Naive thymus-derived CD4-positive, alpha-beta T cell (primary cell): ENCODE data around the gene XXYLT1. TPM values are rescaled to one million over a fixed set of nuclear protein-coding genes. Genes with fewer than 3 reads are reported as not detected.

Source experiments
- ATAC-seq: fragments of 150-1000 bp; cut with Tn5 transposase; 2 replicates; pipeline ENCODE4 v1.10.0; 2021; ENCODE audit warnings: mild to moderate bottlenecking, moderate library complexity
- CTCF ChIA-PET: fragments of 350-600 bp; sonication (Branson Sonifier 250); formaldehyde crosslinking; loops from one replicate; lab custom pipeline; 2021; ENCODE audit warnings: antibody characterized with exemption; lab: Charles Lee
- POLR2A ChIA-PET: fragments of 350-600 bp; sonication (Branson Sonifier 250); formaldehyde crosslinking; loops from one replicate; lab custom pipeline; 2021; ENCODE audit warnings: antibody characterized with exemption, inconsistent platforms; lab: Charles Lee
- DNase-seq, 9 donors: peaks; one replicate each; pipeline versions ENCODE4 v3.0.0 to v3.0.0-alpha.2; 2020 to 2022; ENCODE audit warnings: mixed read lengths in 1 of 9
- H3K27ac ChIP-seq: one replicate; pipeline ENCODE4 v1.7.0; 2013; ENCODE audit warnings: mild to moderate bottlenecking, low read depth, low read length, moderate library complexity
- H3K27me3 ChIP-seq, 2 donors: one replicate each; pipeline ENCODE4 v1.7.0; 2013; ENCODE audit warnings: low read length in 2 of 2, mild to moderate bottlenecking in 2 of 2, moderate library complexity in 2 of 2; ENCODE audit not compliant: control insufficient read depth in 2 of 2, insufficient read depth in 2 of 2
- H3K36me3 ChIP-seq, 3 experiments: 1 replicate in 2 of 3; 2 replicates in 1 of 3; pipeline ENCODE4 v1.7.0; 2013; ENCODE audit warnings: low read length in 3 of 3, mild to moderate bottlenecking in 3 of 3, moderate library complexity in 1 of 3; ENCODE audit not compliant: insufficient read depth in 3 of 3, control insufficient read depth in 2 of 3
- H3K4me1 ChIP-seq, 2 donors: one replicate each; pipeline ENCODE4 v1.7.0; 2013; ENCODE audit warnings: low read length in 2 of 2, mild to moderate bottlenecking in 2 of 2, moderate library complexity in 1 of 2; ENCODE audit not compliant: control insufficient read depth in 2 of 2, insufficient read depth in 2 of 2
- H3K4me3 ChIP-seq: 2 replicates; pipeline ENCODE4 v1.7.0; 2013; ENCODE audit warnings: mild to moderate bottlenecking, low read length
- H3K9me3 ChIP-seq, 3 experiments: 1 replicate in 2 of 3; 2 replicates in 1 of 3; pipeline ENCODE4 v1.7.0; 2013; ENCODE audit warnings: low read length in 3 of 3; ENCODE audit not compliant: control insufficient read depth in 2 of 3
- H3K27ac Mint-ChIP-seq, 9 donors: one replicate each; pipeline ENCODE4 v1.8.0; 2020 to 2022; ENCODE audit warnings: mixed read lengths in 9 of 9, mild to moderate bottlenecking in 8 of 9, moderate library complexity in 5 of 9, inconsistent platforms in 2 of 9
- H3K27me3 Mint-ChIP-seq, 5 donors: one replicate each; pipeline ENCODE4 v1.8.0; 2021 to 2022; ENCODE audit warnings: mixed read lengths in 5 of 5, mild to moderate bottlenecking in 1 of 5
- H3K36me3 Mint-ChIP-seq, 5 donors: one replicate each; pipeline ENCODE4 v1.8.0; 2020 to 2022; ENCODE audit warnings: mixed read lengths in 5 of 5, mild to moderate bottlenecking in 3 of 5, inconsistent platforms in 1 of 5
- H3K4me1 Mint-ChIP-seq, 7 donors: one replicate each; pipeline ENCODE4 v1.8.0; 2020 to 2022; ENCODE audit warnings: mixed read lengths in 7 of 7, mild to moderate bottlenecking in 3 of 7, inconsistent platforms in 1 of 7
- H3K4me3 Mint-ChIP-seq, 10 donors: one replicate each; pipeline ENCODE4 v1.8.0; 2020 to 2022; ENCODE audit warnings: mild to moderate bottlenecking in 10 of 10, mixed read lengths in 10 of 10, moderate library complexity in 6 of 10, inconsistent platforms in 2 of 10
- H3K9me3 Mint-ChIP-seq, 11 donors: one replicate each; pipeline ENCODE4 v1.8.0; 2020 to 2022; ENCODE audit warnings: mixed read lengths in 11 of 11, mild to moderate bottlenecking in 4 of 11, inconsistent platforms in 1 of 11, moderate library complexity in 1 of 11
- intact Hi-C, 2 donors: fragments of 100-400 bp; cut with micrococcal nuclease; formaldehyde crosslinking; loops; one replicate each; pipeline ENCODE4 v1.15.1; 2023
- polyA plus RNA-seq, 2 donors: library from polyadenylated mRNA; unstranded; fragments of 300-500 nt; fragmentation: Illumina TruSeq; gene quantifications; one replicate each; pipeline ENCODE4 v1.2.3, GENCODE V29; 2021
- total RNA-seq, 6 experiments: library from RNA in 5 of 6; stranded (reverse) in 5 of 6; gene quantifications; 1 replicate in 5 of 6; 2 replicates in 1 of 6; pipeline ENCODE4 v1.2.3 and lab custom pipeline; 2021 to 2026

The XXYLT1 gene
- total and polyA plus RNA-seq, 7 experiments from 2014 or later, result 4.1 to 11.7 (median 7.2) TPM

DNA sequence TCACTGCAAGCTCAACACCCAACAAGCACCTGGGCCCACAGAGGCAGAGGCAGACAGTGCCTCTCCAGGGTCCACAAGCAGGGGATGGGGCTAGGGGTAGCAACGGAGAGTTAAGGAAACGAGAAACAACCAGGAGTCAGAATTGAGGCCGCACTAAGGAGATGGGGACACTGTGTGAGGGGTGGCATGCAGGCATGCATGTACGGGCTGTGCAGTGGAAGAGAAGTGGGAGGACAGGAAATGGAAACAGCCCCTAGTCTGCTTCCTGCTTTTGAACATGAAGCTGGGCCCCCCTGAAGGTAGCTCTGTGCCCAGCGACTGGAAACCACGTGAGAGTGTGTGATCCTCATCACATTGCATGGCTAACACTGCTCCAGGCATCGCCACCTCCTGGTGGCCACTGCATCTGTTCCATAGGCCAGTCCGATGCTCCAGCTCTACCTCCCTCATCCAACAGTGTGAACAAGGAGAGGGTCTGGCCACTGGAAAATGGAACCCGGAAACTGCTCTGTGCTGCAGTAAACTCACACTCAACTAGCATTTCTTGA lies 44.0 kb downstream of the XXYLT1 start:
- Mint-ChIP-seq H3K27me3 (peaks cover 0 to 6% (median 0%) of the 10 kb centered on the region in 5 donors), H3K9me3 (peaks cover 0 to 11% (median 2%) of the 10 kb centered on the region in 11 donors), H3K4me1 (peaks cover 4 to 22% (median 17%) of the 10 kb centered on the region in 7 donors), H3K27ac (peak overlapping the region in 4 of 9 donors; percentile 18 to 51 (median 40)), H3K4me3 (no peak overlapping the region), H3K36me3 (peaks cover 3 to 25% (median 11%) of the 10 kb centered on the region in 5 donors)
- intact Hi-C loops, result no loop called here
- no peaks in the 10 kb centered on the region for H3K9me3 ChIP-seq
- H3K4me3 ChIP-seq, result no peak overlapping the region
- H3K27me3 ChIP-seq, result no peaks in the 10 kb centered on the region
- H3K4me1 ChIP-seq, result no peaks in the 10 kb centered on the region
- ChIA-PET POLR2A (no interaction called here), CTCF (interaction anchor here (0.6 kb wide), 1 partner anchor 110 kb away, joined by 3 read pairs; no protein-coding TSS in a partner anchor)
- H3K36me3 ChIP-seq, result peaks cover 0 to 2% (median 0%) of the 10 kb centered on the region in 3 experiments
- no peak overlapping the region for H3K27ac ChIP-seq
- peak in 1 of 9 donors; percentile 12 for DNase-seq
- ATAC-seq, result no peak

DNA sequence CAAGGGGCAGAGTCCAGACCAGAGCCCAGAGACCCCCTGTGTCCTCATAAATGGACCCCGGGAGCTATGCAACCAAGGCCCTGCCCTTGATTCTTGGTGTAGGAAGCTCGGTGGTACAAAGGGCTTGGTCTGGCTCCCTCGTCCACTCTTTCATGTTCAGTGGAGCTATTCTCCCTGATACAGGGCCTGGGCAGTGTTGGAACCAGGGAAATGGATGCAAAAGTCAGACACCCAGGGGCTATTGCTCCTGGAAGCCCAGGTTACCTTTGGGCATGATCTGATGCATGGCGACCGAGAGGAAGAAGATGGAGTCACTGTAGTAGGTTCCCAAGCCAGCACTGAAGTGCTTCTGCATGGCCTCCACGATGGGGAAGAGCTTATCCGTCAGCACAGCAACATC lies 44.5 kb downstream of the XXYLT1 start:
- Histone ChIP-seq H3K9me3 (no peaks in the 10 kb centered on the region), H3K27me3 (no peaks in the 10 kb centered on the region), H3K27ac (no peak overlapping the region), H3K4me1 (no peaks in the 10 kb centered on the region), H3K36me3 (peaks cover 0 to 2% (median 0%) of the 10 kb centered on the region in 3 experiments), H3K4me3 (no peak overlapping the region)
- ATAC-seq (no peak), DNase-seq (peak in 1 of 9 donors; percentile 8)
- intact Hi-C loops, result no loop called here
- Mint-ChIP-seq H3K36me3 (peaks cover 3 to 30% (median 8%) of the 10 kb centered on the region in 5 donors), H3K27me3 (peaks cover 0 to 3% (median 0%) of the 10 kb centered on the region in 5 donors), H3K27ac (peak overlapping the region in 2 of 9 donors; percentile 36 to 51), H3K4me3 (no peak overlapping the region), H3K4me1 (peaks cover 4 to 22% (median 17%) of the 10 kb centered on the region in 7 donors), H3K9me3 (peaks cover 0 to 7% (median 0%) of the 10 kb centered on the region in 11 donors)
- POLR2A ChIA-PET, result no interaction called here
- CTCF ChIA-PET, result interaction anchor here (0.6 kb wide), 1 partner anchor 111 kb away, joined by 3 read pairs; no protein-coding TSS in a partner anchor

DNA sequence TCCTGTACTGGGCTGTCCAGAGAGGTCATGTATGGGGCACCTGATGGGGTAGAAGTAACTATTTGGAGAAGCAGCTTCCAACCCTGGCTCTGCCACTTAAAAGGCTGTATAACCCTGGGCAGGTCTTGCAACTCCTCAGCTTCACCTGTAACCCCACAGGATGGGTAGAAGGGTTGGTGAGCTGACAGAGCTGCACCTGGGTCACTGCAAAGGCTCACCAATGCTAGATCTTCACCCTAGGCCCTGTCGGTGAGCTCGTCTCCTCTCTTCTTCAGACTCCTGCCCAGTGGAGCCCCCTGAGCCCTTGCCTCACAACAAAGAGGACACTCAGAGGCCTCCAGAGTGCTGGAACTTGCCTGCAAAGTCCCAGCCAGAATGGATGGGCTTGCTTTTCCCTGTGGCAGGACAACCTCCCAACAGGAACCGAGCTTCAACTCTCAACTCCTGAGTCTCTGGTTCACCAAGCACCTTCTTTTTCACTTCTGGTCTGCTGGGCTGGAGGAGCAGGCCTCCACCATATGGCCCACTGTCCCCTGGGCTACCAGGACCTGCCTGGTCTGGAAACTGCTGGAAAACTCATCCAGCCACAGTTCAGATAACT lies 45.9 kb downstream of the XXYLT1 start:
- DNase-seq (no peak), ATAC-seq (no peak)
- H3K4me1 ChIP-seq, result no peaks in the 10 kb centered on the region
- Mint-ChIP-seq H3K36me3 (peaks cover 5 to 42% (median 18%) of the 10 kb centered on the region in 5 donors), H3K4me3 (no peak overlapping the region), H3K9me3 (peaks cover 0 to 11% (median 0%) of the 10 kb centered on the region in 11 donors), H3K4me1 (peaks cover 4 to 22% (median 17%) of the 10 kb centered on the region in 7 donors), H3K27me3 (no peaks in the 10 kb centered on the region), H3K27ac (peak overlapping the region in 1 of 9 donors; percentile 5)
- POLR2A ChIA-PET, result no interaction called here
- no peak overlapping the region for H3K27ac ChIP-seq
- no peaks in the 10 kb centered on the region for H3K9me3 ChIP-seq
- no peak overlapping the region for H3K4me3 ChIP-seq
- intact Hi-C loops, result no loop called here
- CTCF ChIA-PET, result no interaction called here
- peaks cover 0 to 2% (median 0%) of the 10 kb centered on the region in 3 experiments for H3K36me3 ChIP-seq
- no peaks in the 10 kb centered on the region for H3K27me3 ChIP-seq

DNA sequence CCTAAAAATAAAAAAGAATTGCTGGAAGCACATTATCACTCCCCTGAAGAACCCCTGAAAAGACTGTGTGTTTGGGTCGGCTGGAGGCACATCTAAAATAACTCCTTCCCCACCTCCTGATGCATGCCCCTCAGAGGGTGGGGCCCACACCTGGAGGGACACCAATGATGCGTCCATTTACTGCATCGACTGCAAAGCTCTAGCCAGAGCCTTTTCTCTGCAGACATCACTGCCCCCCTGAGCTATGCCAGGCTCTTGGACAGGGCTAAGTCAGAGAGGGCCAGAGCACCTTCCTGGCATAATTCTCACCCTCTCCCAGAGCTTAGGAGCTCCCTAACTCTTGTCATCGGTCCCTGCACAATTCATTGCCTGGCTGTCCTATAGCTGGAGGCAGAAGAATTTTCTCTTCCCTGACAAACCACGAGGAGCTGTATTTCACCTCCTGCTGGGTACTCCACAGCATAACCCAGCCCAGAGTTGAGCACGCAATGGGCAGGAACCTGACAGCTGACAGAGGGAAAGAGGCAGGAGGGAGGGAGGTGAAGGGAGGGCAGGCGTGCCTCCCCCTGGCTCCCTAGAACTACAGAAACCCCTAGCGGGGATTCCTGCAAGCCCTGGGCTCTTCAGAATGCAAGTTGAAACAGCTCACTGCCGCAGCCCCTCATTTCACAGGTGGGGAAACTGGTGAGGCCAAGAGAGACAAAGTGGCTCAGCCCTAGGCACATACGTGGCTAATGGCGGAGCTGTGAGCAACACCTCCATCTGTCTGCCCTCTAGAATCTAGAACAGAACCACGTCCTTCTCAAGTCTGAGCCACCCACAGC lies 46.6 kb downstream of the XXYLT1 start:
- Histone ChIP-seq H3K9me3 (no peaks in the 10 kb centered on the region), H3K4me1 (no peaks in the 10 kb centered on the region), H3K27ac (no peak overlapping the region), H3K4me3 (no peak overlapping the region), H3K36me3 (peaks cover 0 to 2% (median 0%) of the 10 kb centered on the region in 3 experiments), H3K27me3 (no peaks in the 10 kb centered on the region)
- H3K9me3 Mint-ChIP-seq, result peaks cover 0 to 15% (median 1%) of the 10 kb centered on the region in 11 donors
- ATAC-seq (no peak), DNase-seq (peak in 1 of 9 donors; percentile 15)
- H3K4me1 Mint-ChIP-seq, result peaks cover 4 to 22% (median 17%) of the 10 kb centered on the region in 7 donors
- POLR2A ChIA-PET, result no interaction called here
- H3K4me3 Mint-ChIP-seq, result no peak overlapping the region
- CTCF ChIA-PET, result no interaction called here
- H3K27me3 Mint-ChIP-seq, result no peaks in the 10 kb centered on the region
- H3K36me3 Mint-ChIP-seq, result peaks cover 5 to 42% (median 18%) of the 10 kb centered on the region in 5 donors
- no peak overlapping the region for H3K27ac Mint-ChIP-seq
- intact Hi-C loops, result no loop called here

DNA sequence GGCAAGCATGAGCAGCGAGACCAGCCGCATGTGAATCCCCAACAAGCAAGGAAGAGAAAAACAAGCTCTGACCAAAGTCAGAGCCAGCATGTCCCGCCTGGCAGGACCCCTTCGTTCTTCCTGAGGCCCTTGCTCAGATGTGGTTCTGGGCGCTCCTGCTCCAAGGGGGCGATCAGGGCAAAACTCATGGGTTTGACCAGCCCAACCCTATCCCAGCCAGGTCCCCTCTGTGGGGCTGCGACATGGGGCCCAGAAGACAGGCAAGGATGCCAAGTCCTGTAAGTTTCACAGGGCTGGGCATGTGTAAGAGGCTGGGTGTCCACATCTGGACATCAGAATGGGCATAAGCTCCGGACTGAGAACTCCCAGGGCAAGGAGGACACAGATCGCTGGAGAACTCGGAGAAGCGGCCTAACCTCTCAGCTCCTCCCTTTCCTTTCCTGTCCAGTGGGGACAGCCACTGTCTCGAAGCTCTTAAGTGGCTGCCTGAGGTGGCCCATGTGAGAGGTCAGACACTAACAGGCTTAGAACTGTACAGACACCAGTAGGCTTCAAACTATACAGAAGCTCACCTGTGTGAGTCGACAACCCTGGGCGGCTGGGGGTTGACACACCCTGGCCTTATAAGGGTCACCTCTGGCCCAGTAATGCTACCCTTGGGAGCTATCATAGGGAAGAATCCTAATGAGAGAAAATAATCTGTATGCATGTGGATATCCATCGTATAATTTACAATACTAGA lies 48.9 kb downstream of the XXYLT1 start:
- no peak for ATAC-seq
- Mint-ChIP-seq H3K27me3 (no peaks in the 10 kb centered on the region), H3K4me3 (no peak overlapping the region), H3K9me3 (peaks cover 0 to 20% (median 3%) of the 10 kb centered on the region in 11 donors), H3K27ac (no peak overlapping the region), H3K36me3 (peaks cover 5 to 45% (median 18%) of the 10 kb centered on the region in 5 donors), H3K4me1 (peaks cover 0 to 11% (median 6%) of the 10 kb centered on the region in 7 donors)
- no peak for DNase-seq
- intact Hi-C loops, result no loop called here
- Histone ChIP-seq H3K27ac (no peak overlapping the region), H3K9me3 (no peaks in the 10 kb centered on the region), H3K36me3 (peaks cover 0 to 2% (median 0%) of the 10 kb centered on the region in 3 experiments), H3K4me3 (no peak overlapping the region), H3K27me3 (no peaks in the 10 kb centered on the region), H3K4me1 (no peaks in the 10 kb centered on the region)
- ChIA-PET CTCF (no interaction called here), POLR2A (no interaction called here)
